Adrenal gland (tissue), 12 donors: ENCODE measurements around the gene MEI4. TPM values are rescaled to one million over a fixed set of nuclear protein-coding genes. Genes with fewer than 3 reads are reported as not detected.
"Not testable (repeated sequence)": the region's sequence is repeated elsewhere in the genome, so short reads cannot be mapped to it uniquely, and the experiment has no call there.

Source experiments
- DNase-seq, 7 donors: peaks; one replicate each; pipeline ENCODE4 v3.0.0-alpha.2; 2019 to 2020
- H3K27ac ChIP-seq, 5 donors: fragments of 200-600 bp; sonication (generic) in 4 of 5; 1 replicate in 3 of 5; 2 replicates in 2 of 5; pipeline versions ENCODE4 v1.5.1 to v1.8.0; 2016 to 2020; ENCODE audit warnings: mild to moderate bottlenecking in 1 of 5
- H3K27me3 ChIP-seq: fragments of 200-600 bp; 2 replicates; pipeline ENCODE4 v1.8.0; 2021
- H3K36me3 ChIP-seq, 2 donors: fragments of 200-600 bp; replicated peaks in 1 of 2; 1 replicate in 1 of 2; 2 replicates in 1 of 2; pipeline versions ENCODE4 v1.5.1 to v1.8.0; 2018 to 2022
- H3K4me1 ChIP-seq, 2 donors: fragments of 200-600 bp; replicated peaks in 1 of 2; 1 replicate in 1 of 2; 2 replicates in 1 of 2; pipeline versions ENCODE4 v1.5.1 to v1.8.0; 2018 to 2021
- H3K4me3 ChIP-seq, 4 donors: fragments of 200-600 bp; sonication (generic) in 3 of 4; one replicate each; pipeline ENCODE4 v1.5.1; 2016 to 2018
- H3K9me3 ChIP-seq, 3 donors: fragments of 200-600 bp; sonication (generic) in 1 of 3; replicated peaks in 1 of 3; 1 replicate in 2 of 3; 2 replicates in 1 of 3; pipeline versions ENCODE4 v1.5.1 to v1.8.0; 2016 to 2021
- POLR2A ChIP-seq, 2 donors: fragments of 450-650 bp; IDR thresholded peaks; one replicate each; pipeline ENCODE4 v1.6.1; 2017; ENCODE audit warnings: antibody characterized with exemption in 2 of 2, mild to moderate bottlenecking in 2 of 2, moderate library complexity in 1 of 2
- WGBS, 4 donors: extraction: QIAGEN DNeasy Blood & Tissue Kit in 2 of 4; methylation state at CpG; one replicate each; pipeline versions ENCODE4 v1.1.5 to v1.1.7; 2013 to 2017; 5-methylcytosine and 5-hydroxymethylcytosine counted together
- intact Hi-C, 2 donors: fragments of 100-400 bp; cut with DNase I; formaldehyde crosslinking; loops; one replicate each; pipeline versions ENCODE4 v1.14.1 to v1.15.0; 2022 to 2023
- polyA plus RNA-seq, 3 donors: library from polyadenylated mRNA; stranded (reverse); fragments of 200-250 nt in 2 of 3; fragments of 350-450 nt in 1 of 3; fragmentation: Illumina TruSeq in 1 of 3; extraction: RNeasy Lipid Tissue Mini Kit (QIAGEN cat#74804) in 1 of 3; gene quantifications; one replicate each; pipeline ENCODE4 v1.2.3, GENCODE V29; 2013 to 2014
- total RNA-seq, 9 donors: library from RNA; depleted of rRNA in 4 of 9; stranded (reverse); fragments of >200 nt in 4 of 9; fragments of 120-200 nt in 1 of 9; fragmentation: NEBNext Ultra II Directional in 1 of 9; extraction: Animal tissue kit (Norgen Biotek cat#: 25700) in 1 of 9; gene quantifications; one replicate each; pipeline versions ENCODE4 v1.1.0 to v1.2.4, GENCODE V29; 2013 to 2023
- TF ChIP-seq, protein P1 (sequence below), 6 experiments: fragments of 450-650 bp in 4 of 6; fragments of 200-600 bp in 2 of 6; sonication (generic) in 1 of 6; IDR thresholded peaks; 1 replicate in 5 of 6; 2 replicates in 1 of 6; pipeline versions ENCODE4 v1.5.1 to v1.8.0; 2016 to 2021; ENCODE audit warnings: antibody characterized with exemption in 6 of 6, mild to moderate bottlenecking in 2 of 6, moderate library complexity in 1 of 6
- donor health status: healthy with polysubstance abuse.
- donor health status: Bipolar disorder and iron deficiency.
- donor health status: DM: yes; HTN: yes; CAD: no.
- donor health status: DM: no; HTN: no; CAD: no.
- donor health status: DM: no; HTN: no; CAD: no.
- donor health status: DM: yes; HTN: yes; CAD: no.

The MEI4 gene
- total and polyA plus RNA-seq, 12 donors: 0.16 to 2.8 (median 0.66) TPM

DNA sequence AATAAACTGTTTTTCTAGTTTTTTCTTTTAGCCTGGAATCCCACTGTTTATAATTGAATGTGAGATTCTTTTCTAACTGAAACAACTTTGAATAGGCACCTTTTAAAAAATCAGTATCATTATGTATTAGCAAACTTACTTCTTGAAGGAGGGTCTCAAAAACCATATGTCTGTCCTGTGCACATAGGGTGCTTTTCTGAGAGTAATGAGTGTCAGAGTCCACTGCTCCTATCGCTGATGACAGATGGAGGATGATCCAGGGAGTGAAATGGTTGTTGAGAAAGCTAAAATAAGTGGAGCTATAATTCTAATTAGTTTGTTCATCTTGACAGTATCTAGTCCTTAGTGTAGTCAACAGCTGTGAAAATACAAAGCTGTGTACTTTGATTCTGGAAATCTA lies 35.8 kb downstream of the MEI4 start:
- Histone ChIP-seq H3K4me1 (no peaks in the 10 kb centered on the region), H3K27me3 (no peaks in the 10 kb centered on the region), H3K4me3 (no peak overlapping the region), H3K27ac (no peak overlapping the region), H3K9me3 (no peaks in the 10 kb centered on the region), H3K36me3 (no peaks in the 10 kb centered on the region)
- DNase-seq: no peak
- intact Hi-C loops: no loop called here
- 52 to 80% (median 59%) methylated on average over 1 of the region's 1 CpG for WGBS, 4 donors
- TF ChIP-seq, protein P1, sequence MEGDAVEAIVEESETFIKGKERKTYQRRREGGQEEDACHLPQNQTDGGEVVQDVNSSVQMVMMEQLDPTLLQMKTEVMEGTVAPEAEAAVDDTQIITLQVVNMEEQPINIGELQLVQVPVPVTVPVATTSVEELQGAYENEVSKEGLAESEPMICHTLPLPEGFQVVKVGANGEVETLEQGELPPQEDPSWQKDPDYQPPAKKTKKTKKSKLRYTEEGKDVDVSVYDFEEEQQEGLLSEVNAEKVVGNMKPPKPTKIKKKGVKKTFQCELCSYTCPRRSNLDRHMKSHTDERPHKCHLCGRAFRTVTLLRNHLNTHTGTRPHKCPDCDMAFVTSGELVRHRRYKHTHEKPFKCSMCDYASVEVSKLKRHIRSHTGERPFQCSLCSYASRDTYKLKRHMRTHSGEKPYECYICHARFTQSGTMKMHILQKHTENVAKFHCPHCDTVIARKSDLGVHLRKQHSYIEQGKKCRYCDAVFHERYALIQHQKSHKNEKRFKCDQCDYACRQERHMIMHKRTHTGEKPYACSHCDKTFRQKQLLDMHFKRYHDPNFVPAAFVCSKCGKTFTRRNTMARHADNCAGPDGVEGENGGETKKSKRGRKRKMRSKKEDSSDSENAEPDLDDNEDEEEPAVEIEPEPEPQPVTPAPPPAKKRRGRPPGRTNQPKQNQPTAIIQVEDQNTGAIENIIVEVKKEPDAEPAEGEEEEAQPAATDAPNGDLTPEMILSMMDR (IDR thresholded peaks at IDR 0.05): no peak
- no peak for TF ChIP-seq POLR2A (IDR thresholded peaks at IDR 0.05)

DNA sequence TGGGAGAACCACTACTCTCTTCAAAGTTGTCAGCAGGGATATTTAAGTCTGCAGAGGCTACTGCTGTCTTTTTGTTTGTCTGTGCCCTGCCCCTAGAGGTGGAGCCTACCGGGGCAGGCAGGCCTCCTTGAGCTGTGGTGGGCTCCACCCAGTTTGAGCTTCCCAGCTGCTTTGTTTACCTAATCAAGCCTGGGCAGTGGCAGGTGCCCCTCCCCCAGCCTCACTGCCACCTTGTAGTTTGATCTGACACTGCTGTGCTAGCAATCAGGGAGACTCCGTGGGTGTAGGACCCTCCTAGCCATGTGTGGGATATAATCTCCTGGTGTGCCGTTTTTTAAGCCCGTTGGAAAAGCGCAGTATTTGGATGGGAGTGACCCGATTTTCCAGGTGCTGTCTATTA lies 47.3 kb downstream of the MEI4 start:
- H3K36me3 ChIP-seq, H3K4me1 ChIP-seq, H3K27ac ChIP-seq, H3K9me3 ChIP-seq, intact Hi-C loops, DNase-seq, H3K27me3 ChIP-seq, H3K4me3 ChIP-seq: not testable (repeated sequence)
- WGBS, 4 donors: 87 to 90% (median 89%) methylated on average over 6 of the region's 6 CpGs; no CpG with 5 or more reads in 1 of the 4 donors

DNA sequence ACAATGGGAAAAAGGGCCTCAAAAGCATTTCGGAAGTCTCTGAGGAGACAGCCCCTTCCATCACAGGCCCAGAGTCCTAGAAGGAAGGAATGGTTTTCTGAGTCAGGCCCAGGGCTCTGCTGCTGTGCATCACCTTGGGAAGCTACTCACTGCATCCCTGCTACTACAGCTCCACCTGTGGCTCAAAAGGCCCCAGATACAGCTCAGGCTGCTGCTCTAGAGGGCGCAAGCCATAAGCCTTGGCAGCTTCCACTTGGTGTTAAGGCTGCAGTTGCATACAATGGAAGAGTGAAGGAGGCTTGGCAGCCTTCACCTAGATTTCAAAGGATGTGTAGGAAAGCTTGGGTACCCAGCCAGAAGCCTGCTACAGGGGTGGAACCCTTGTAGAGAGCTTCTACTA lies 54.8 kb downstream of the MEI4 start:
- intact Hi-C loops: no loop called here
- DNase-seq: no peak
- H3K4me3 ChIP-seq: no peak overlapping the region
- peaks cover 0 to 5% (median 0%) of the 10 kb centered on the region in 3 donors for H3K9me3 ChIP-seq
- H3K4me1 ChIP-seq: no peaks in the 10 kb centered on the region
- TF ChIP-seq, protein P1 (IDR thresholded peaks at IDR 0.05): no peak
- no peak for TF ChIP-seq POLR2A (IDR thresholded peaks at IDR 0.05)
- 89 to 100% (median 91%) methylated on average over 2 of the region's 2 CpGs for WGBS, 4 donors
- no peaks in the 10 kb centered on the region for H3K36me3 ChIP-seq
- no peaks in the 10 kb centered on the region for H3K27me3 ChIP-seq
- H3K27ac ChIP-seq: no peak overlapping the region

DNA sequence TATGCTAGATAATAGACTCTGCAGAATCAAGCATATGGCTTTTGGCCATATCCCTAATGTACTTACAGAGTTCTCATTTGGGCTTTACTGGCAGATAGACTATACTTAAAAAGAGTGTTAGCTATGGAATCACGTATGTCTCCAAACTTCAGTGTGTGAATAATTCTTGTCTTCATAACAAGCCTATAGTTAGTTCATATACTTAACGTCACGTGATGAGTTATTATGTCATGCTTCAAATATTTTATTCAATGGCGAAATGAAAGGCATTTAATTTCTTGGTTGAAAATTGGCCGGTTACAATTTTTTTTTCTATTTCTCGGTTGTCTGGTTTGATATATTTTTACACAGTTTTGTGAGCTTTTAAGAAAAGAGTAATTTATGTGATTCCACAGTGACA lies 62.7 kb downstream of the MEI4 start:
- no peak for DNase-seq
- 74 to 77% (median 75%) methylated on average over 6 of the region's 6 CpGs for WGBS, 4 donors
- H3K27me3 ChIP-seq: no peaks in the 10 kb centered on the region
- H3K4me3 ChIP-seq: no peak overlapping the region
- no peaks in the 10 kb centered on the region for H3K9me3 ChIP-seq
- H3K4me1 ChIP-seq: no peaks in the 10 kb centered on the region
- H3K36me3 ChIP-seq: no peaks in the 10 kb centered on the region
- no peak for TF ChIP-seq POLR2A (IDR thresholded peaks at IDR 0.05)
- TF ChIP-seq, protein P1 (IDR thresholded peaks at IDR 0.05): no peak
- no peak overlapping the region for H3K27ac ChIP-seq
- intact Hi-C loops: no loop called here

DNA sequence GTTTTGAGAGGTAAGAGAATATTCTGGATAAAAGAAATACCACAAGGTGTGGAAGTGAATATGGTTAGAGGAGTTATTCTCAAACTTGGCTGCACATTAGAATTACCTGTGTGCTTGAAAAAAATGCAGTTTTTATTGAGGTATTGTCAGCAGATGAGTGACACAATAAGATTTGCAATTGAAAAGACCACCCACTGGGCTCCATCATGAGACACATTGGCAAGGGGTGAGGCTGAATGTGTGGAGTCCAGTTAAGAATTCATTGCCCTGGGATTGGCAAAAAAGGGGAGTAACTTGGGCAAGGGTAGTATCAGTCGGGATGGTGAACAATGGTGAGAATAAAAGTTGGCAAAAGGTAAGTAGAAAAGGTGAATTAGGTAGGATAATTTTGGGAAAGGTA lies 63.5 kb downstream of the MEI4 start:
- TF ChIP-seq POLR2A (IDR thresholded peaks at IDR 0.05): no peak
- TF ChIP-seq, protein P1 (IDR thresholded peaks at IDR 0.05): no peak
- no peak for DNase-seq
- Histone ChIP-seq H3K27me3 (no peaks in the 10 kb centered on the region), H3K9me3 (no peaks in the 10 kb centered on the region), H3K4me1 (no peaks in the 10 kb centered on the region), H3K4me3 (no peak overlapping the region), H3K27ac (no peak overlapping the region), H3K36me3 (no peaks in the 10 kb centered on the region)
- 80 to 90% (median 88%) methylated on average over 1 of the region's 1 CpG for WGBS, 4 donors
- intact Hi-C loops: no loop called here

DNA sequence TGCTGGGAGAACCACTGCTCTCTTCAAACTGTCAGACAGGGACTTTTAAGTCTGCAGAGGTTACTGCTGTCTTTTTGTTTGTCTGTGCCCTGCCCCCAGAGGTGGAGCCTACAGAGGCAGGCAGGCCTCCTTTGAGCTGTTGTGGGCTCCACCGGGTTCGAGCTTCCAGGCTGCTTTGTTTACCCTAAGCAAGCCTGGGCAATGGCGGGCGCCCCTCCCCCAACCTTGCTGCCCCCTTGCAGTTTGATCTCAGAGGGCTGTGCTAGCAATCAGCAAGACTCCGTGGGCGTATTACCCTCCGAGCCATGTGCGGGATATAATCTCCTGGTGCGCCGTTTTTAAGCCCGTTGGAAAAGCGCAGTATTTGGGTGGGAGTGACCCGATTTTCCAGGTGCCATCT lies 83.2 kb downstream of the MEI4 start:
- WGBS, 4 donors: 82 to 96% (median 90%) methylated on average over 12 to 13 of the region's 13 CpGs
- H3K4me1 ChIP-seq, intact Hi-C loops, H3K9me3 ChIP-seq, H3K27ac ChIP-seq, H3K4me3 ChIP-seq, H3K27me3 ChIP-seq, H3K36me3 ChIP-seq, DNase-seq: not testable (repeated sequence)
